Fibroblast of lung (primary cell): ENCODE measurements around the gene EMX2. TPM values are rescaled to one million over a fixed set of nuclear protein-coding genes. Genes with fewer than 3 reads are reported as not detected.
"Not testable (repeated sequence)": the region's sequence is repeated elsewhere in the genome, so short reads cannot be mapped to it uniquely, and the experiment has no call there.

Experiments
- DNase-seq, 2 donors: peaks; one replicate each; pipeline versions ENCODE4 v3.0.0 to v3.0.0-alpha.2; 2010; ENCODE audit warnings: low read depth in 2 of 2
- H2AFZ ChIP-seq: 2 replicates; pipeline ENCODE4 v1.5.1; 2012; ENCODE audit warnings: low read length, control low read depth, inconsistent platforms
- H3K27ac ChIP-seq: 2 replicates; pipeline ENCODE4 v1.5.1; 2011; ENCODE audit warnings: low read length, control low read depth; ENCODE audit not compliant: insufficient read depth
- H3K27me3 ChIP-seq: 2 replicates; pipeline ENCODE4 v1.5.1; 2011; ENCODE audit warnings: mild to moderate bottlenecking, low read length; ENCODE audit not compliant: control insufficient read depth, insufficient read depth
- H3K36me3 ChIP-seq: 2 replicates; pipeline ENCODE4 v1.5.1; 2011; ENCODE audit warnings: low read length; ENCODE audit not compliant: control insufficient read depth, insufficient read depth
- H3K4me1 ChIP-seq: 2 replicates; pipeline ENCODE4 v1.5.1; 2011; ENCODE audit warnings: low read length; ENCODE audit not compliant: control insufficient read depth, insufficient read depth; ENCODE audit errors: extremely low read depth
- H3K4me2 ChIP-seq: 2 replicates; pipeline ENCODE4 v1.5.1; 2011; ENCODE audit warnings: low read length, control low read depth; ENCODE audit not compliant: insufficient read depth; ENCODE audit errors: extremely low read depth
- H3K4me3 ChIP-seq, 4 experiments: fragments of 200-600 bp in 1 of 4; sonication (generic) in 1 of 4; replicated peaks in 1 of 4; 2 replicates each; pipeline ENCODE4 v1.5.1; 2011 to 2016; ENCODE audit warnings: low read length in 4 of 4, low read depth in 3 of 4, mild to moderate bottlenecking in 3 of 4, control low read depth in 2 of 4, inconsistent platforms in 1 of 4, mixed read lengths in 1 of 4; ENCODE audit not compliant: insufficient read depth in 1 of 4; ENCODE audit errors: control extremely low read depth in 1 of 4
- H3K79me2 ChIP-seq: 2 replicates; pipeline ENCODE4 v1.5.1; 2012; ENCODE audit warnings: mild to moderate bottlenecking, low read length, inconsistent platforms; ENCODE audit not compliant: control insufficient read depth, insufficient read depth
- H3K9ac ChIP-seq: 2 replicates; pipeline ENCODE4 v1.5.1; 2011; ENCODE audit warnings: mild to moderate bottlenecking, low read length, control low read depth; ENCODE audit not compliant: insufficient read depth
- H3K9me3 ChIP-seq: 2 replicates; pipeline ENCODE4 v1.5.1; 2012; ENCODE audit warnings: low read depth, low read length; ENCODE audit not compliant: control insufficient read depth, insufficient read depth
- H4K20me1 ChIP-seq: 2 replicates; pipeline ENCODE4 v1.5.1; 2011; ENCODE audit warnings: low read length; ENCODE audit not compliant: control insufficient read depth, insufficient read depth; ENCODE audit errors: extremely low read depth
- EZH2 ChIP-seq: IDR thresholded peaks from 2 replicates; pipeline ENCODE4 v1.5.1; 2012; ENCODE audit warnings: low read length, control low read depth, mild to moderate bottlenecking; ENCODE audit errors: missing control alignments
- polyA plus RNA-seq, 2 donors: library from polyadenylated mRNA; depleted of rRNA in 1 of 2; stranded (reverse) in 1 of 2; unstranded in 1 of 2; fragments of >200 nt; gene quantifications; 2 replicates each; pipeline ENCODE4 v1.2.1, GENCODE V29; 2011 to 2012; ENCODE audit warnings: missing spikeins in 1 of 2
- total RNA-seq: library from RNA; depleted of rRNA; stranded (reverse); fragments of >200 nt; gene quantifications from 2 replicates; pipeline ENCODE4 v1.2.1, GENCODE V29; 2014
- TF ChIP-seq, protein P1 (sequence below), 2 donors: IDR thresholded peaks in 1 of 2; conservative IDR thresholded peaks in 1 of 2; 1 replicate in 1 of 2; 2 replicates in 1 of 2; pipeline ENCODE4 v1.5.1; 2011 to 2012; ENCODE audit warnings: low read length in 2 of 2, control low read depth in 1 of 2, inconsistent platforms in 1 of 2, low read depth in 1 of 2, mild to moderate bottlenecking in 1 of 2

The EMX2 gene
- total and polyA plus RNA-seq, 2 donors (not counting 1 experiment from before 2014, with no cell fraction given), result not detected

GRCh38 chr10:117581961-117582360 lies 39.4 kb downstream of the EMX2 start:
- no peak for TF ChIP-seq EZH2
- H3K4me1 ChIP-seq, result no peaks in the 10 kb centered on the region
- no peak overlapping the region for H3K4me2 ChIP-seq
- H3K79me2 ChIP-seq, result no peaks in the 10 kb centered on the region
- H3K9ac ChIP-seq, result no peak overlapping the region
- H3K36me3 ChIP-seq, result no peaks in the 10 kb centered on the region
- no peak overlapping the region for H3K27ac ChIP-seq
- no peak for DNase-seq
- no peaks in the 10 kb centered on the region for H3K9me3 ChIP-seq
- H4K20me1 ChIP-seq, result no peaks in the 10 kb centered on the region
- no peak overlapping the region for H2AFZ ChIP-seq
- H3K27me3 ChIP-seq, result no peaks in the 10 kb centered on the region
- H3K4me3 ChIP-seq, result no peak overlapping the region

- H3K9ac ChIP-seq, H3K36me3 ChIP-seq, H3K79me2 ChIP-seq, H3K9me3 ChIP-seq, H2AFZ ChIP-seq, H3K27me3 ChIP-seq, H3K4me2 ChIP-seq, H3K4me1 ChIP-seq, H3K27ac ChIP-seq, H4K20me1 ChIP-seq, DNase-seq, H3K4me3 ChIP-seq: not testable (repeated sequence)
Observed at GRCh38 chr10:117584831-117585230, 42.3 kb downstream of the EMX2 start.

DNA sequence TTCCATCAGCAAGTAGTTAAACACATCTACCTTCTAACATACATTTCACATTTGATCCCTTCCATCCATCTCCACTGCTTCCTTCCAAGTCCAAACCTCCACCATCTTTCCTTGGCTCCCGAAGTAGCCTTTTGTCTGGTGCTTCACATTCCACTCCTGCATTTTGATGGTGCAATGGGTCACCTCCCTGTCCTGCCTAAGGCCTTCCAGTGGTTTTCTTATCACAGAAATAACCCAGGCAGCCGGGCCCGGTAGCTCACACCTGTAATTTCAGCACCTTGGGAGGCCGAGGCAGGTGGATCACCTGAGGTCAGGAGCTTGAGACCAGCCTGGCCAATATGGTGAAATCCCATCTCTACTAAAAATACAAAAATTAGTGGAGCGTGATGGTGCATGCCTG lies 44.5 kb downstream of the EMX2 start:
- H3K9ac ChIP-seq, result no peak overlapping the region
- H3K4me1 ChIP-seq, result no peaks in the 10 kb centered on the region
- TF ChIP-seq, protein P1, sequence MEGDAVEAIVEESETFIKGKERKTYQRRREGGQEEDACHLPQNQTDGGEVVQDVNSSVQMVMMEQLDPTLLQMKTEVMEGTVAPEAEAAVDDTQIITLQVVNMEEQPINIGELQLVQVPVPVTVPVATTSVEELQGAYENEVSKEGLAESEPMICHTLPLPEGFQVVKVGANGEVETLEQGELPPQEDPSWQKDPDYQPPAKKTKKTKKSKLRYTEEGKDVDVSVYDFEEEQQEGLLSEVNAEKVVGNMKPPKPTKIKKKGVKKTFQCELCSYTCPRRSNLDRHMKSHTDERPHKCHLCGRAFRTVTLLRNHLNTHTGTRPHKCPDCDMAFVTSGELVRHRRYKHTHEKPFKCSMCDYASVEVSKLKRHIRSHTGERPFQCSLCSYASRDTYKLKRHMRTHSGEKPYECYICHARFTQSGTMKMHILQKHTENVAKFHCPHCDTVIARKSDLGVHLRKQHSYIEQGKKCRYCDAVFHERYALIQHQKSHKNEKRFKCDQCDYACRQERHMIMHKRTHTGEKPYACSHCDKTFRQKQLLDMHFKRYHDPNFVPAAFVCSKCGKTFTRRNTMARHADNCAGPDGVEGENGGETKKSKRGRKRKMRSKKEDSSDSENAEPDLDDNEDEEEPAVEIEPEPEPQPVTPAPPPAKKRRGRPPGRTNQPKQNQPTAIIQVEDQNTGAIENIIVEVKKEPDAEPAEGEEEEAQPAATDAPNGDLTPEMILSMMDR (conservative IDR thresholded peaks at IDR 0.05 in 1 of 2, IDR thresholded peaks at IDR 0.05 in 1 of 2; ENCODE audit: low read depth in 1 of 2, low read length in 2 of 2), result no peak
- no peak for TF ChIP-seq EZH2
- H3K27ac ChIP-seq, result no peak overlapping the region
- no peaks in the 10 kb centered on the region for H4K20me1 ChIP-seq
- no peaks in the 10 kb centered on the region for H3K79me2 ChIP-seq
- H3K36me3 ChIP-seq, result no peaks in the 10 kb centered on the region
- H2AFZ ChIP-seq, result no peak overlapping the region
- H3K27me3 ChIP-seq, result no peaks in the 10 kb centered on the region
- no peaks in the 10 kb centered on the region for H3K9me3 ChIP-seq
- DNase-seq, result no peak
- H3K4me2 ChIP-seq, result no peak overlapping the region
- no peak overlapping the region for H3K4me3 ChIP-seq

DNA sequence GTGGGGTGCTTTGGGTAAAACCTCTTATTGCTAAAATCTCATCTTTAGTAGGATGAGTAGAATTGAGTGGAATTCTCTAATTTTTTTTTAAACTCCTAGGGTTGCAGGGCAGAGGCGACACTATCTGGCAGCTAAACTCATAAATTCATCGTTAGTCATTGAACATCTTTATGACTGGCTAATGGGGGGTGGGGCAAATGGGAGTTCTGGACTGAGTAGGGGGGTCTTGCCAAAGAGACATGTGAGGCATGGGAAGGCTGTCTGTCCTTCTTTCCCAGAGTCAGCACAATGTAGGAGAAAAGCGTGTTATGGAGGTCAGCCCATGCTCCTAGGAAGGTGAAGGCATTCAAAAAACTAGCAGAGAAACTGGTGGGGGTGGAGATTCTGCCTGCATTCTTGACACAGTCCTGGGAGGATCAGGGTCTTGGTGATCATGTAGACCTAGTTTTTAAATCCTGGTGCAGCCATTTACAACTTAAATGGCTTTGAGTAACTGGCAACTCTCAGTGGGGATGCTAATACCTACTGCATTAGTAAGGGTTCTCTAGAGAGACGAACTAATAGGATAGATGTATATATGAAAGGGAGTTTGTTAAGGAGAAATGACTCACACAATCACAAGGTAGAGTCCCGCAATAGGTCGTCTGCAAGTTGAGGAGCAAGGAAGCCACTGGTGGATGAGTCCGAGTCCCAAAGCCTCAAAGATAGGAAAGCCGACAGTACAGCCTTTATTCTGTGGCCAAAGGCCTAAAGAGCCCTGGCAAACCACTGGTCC lies 47.7 kb downstream of the EMX2 start:
- Histone ChIP-seq H3K36me3 (no peaks in the 10 kb centered on the region), H3K4me1 (no peaks in the 10 kb centered on the region), H3K9me3 (no peaks in the 10 kb centered on the region), H2AFZ (no peak overlapping the region), H4K20me1 (no peaks in the 10 kb centered on the region), H3K4me2 (no peak overlapping the region), H3K9ac (no peak overlapping the region), H3K27ac (no peak overlapping the region), H3K4me3 (no peak overlapping the region), H3K79me2 (no peaks in the 10 kb centered on the region), H3K27me3 (no peaks in the 10 kb centered on the region)
- DNase-seq, result no peak
- TF ChIP-seq EZH2, result no peak
- TF ChIP-seq, protein P1 (conservative IDR thresholded peaks at IDR 0.05 in 1 of 2, IDR thresholded peaks at IDR 0.05 in 1 of 2; ENCODE audit: low read depth in 1 of 2, low read length in 2 of 2), result no peak
